Measurements from ENCODE around the gene PAK1IP1.
"Not testable (repeated sequence)": the region's sequence is repeated elsewhere in the genome, so short reads cannot be mapped to it uniquely, and the experiment has no call there.

PAK1IP1 gene

DNA sequence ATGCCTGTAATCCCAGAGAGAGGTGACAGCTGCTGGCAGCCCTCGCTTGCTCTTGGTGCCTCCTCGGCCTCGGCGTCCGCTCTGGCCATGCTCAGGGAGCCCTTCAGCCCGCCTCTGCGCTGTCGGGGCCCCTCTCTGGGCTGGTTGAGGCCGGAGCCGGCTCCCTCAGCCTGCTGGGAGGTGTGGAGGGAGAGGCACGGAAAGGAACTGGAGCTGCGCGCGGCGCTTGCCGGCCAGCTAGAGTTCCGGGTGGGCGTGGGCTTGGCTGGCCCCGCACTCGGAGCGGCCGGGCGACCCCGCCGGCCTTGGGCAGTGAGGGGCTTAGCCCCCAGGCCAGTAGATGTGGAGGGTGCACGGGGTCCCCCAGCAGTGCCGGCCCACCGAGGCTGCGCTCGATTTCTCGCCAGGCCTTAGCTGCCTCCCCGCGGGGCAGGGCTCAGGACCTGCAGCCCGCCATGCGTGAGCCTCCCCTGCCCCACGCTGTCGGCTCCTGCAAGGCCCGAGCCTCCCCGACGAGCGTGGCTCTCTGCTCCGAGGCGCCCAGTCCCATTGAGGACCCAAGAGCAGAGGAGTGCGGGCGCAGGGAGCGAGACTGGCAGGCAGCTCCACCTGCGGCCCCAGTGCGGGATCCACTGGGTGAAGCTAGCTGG, 34.9 kb upstream of the PAK1IP1 start:
- no peak for DNase-seq (ENCODE audit: low read depth in 1 of 2, low spot score in 1 of 2)
- H3K4me3 ChIP-seq (replicated peaks; ENCODE audit: insufficient read depth, low read length), result no peak overlapping the region
- no peak overlapping the region for H3K27ac ChIP-seq (replicated peaks)
- TF ChIP-seq, protein P1, sequence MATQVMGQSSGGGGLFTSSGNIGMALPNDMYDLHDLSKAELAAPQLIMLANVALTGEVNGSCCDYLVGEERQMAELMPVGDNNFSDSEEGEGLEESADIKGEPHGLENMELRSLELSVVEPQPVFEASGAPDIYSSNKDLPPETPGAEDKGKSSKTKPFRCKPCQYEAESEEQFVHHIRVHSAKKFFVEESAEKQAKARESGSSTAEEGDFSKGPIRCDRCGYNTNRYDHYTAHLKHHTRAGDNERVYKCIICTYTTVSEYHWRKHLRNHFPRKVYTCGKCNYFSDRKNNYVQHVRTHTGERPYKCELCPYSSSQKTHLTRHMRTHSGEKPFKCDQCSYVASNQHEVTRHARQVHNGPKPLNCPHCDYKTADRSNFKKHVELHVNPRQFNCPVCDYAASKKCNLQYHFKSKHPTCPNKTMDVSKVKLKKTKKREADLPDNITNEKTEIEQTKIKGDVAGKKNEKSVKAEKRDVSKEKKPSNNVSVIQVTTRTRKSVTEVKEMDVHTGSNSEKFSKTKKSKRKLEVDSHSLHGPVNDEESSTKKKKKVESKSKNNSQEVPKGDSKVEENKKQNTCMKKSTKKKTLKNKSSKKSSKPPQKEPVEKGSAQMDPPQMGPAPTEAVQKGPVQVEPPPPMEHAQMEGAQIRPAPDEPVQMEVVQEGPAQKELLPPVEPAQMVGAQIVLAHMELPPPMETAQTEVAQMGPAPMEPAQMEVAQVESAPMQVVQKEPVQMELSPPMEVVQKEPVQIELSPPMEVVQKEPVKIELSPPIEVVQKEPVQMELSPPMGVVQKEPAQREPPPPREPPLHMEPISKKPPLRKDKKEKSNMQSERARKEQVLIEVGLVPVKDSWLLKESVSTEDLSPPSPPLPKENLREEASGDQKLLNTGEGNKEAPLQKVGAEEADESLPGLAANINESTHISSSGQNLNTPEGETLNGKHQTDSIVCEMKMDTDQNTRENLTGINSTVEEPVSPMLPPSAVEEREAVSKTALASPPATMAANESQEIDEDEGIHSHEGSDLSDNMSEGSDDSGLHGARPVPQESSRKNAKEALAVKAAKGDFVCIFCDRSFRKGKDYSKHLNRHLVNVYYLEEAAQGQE (IDR thresholded peaks at IDR 0.05; ENCODE audit: insufficient replicate concordance, low read depth), result no peak
- TF ChIP-seq CTCF (IDR thresholded peaks at IDR 0.05; ENCODE audit: insufficient read depth, low read length) (no peak), POLR2AphosphoS5 (IDR thresholded peaks at IDR 0.05; ENCODE audit: low read depth) (no peak), GABPA (IDR thresholded peaks at IDR 0.05; ENCODE audit: low read depth) (no peak), SPI1 (IDR thresholded peaks at IDR 0.05; ENCODE audit: borderline replicate concordance, low read depth) (no peak)
- H3K27me3 ChIP-seq (ENCODE audit: insufficient read depth, poor library complexity, severe bottlenecking), result no peaks in the 10 kb centered on the region

DNA sequence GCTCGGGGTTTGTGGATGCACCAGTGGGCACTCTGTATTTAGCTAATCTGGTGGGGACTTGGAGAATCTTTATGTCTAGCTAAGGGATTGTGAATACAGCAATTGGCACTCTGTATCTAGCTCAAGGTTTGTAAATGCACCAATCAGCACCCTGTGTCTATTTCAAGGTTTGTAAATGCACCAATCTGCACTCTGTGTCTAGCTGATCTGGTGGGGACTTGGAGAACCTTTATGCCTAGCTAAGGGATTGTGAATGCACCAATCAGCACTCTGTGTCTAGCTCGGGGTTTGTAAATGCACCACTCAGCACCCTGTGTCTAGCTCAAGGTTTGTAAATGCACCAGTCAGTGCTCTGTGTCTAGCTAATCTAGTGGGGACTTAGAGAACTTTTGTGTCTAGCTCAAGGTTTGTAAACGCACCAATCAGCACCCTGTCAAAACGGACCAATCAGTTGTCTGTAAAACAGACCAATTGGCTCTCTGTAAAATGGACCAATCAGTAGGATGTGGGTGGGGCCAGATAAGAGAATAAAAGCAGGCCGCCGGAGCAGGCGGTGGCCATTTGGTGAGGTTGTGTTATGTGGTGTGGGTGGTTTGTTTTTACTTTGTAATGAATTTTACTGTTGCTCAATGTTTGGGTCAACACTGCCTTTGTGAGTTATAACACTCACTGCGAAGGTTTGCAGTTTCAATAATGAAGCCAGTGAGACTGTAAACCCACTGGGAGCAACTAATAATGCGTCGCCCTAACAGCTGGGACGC, 34.2 kb upstream of the PAK1IP1 start:
- not testable (repeated sequence) for H3K27ac ChIP-seq (replicated peaks); H3K4me3 ChIP-seq (replicated peaks; ENCODE audit: insufficient read depth, low read length); DNase-seq (ENCODE audit: low read depth in 1 of 2, low spot score in 1 of 2); H3K27me3 ChIP-seq (ENCODE audit: insufficient read depth, poor library complexity, severe bottlenecking)

- DNase-seq (ENCODE audit: low read depth in 1 of 2, low spot score in 1 of 2), result no peak
- Histone ChIP-seq H3K27me3 (ENCODE audit: insufficient read depth, poor library complexity, severe bottlenecking) (no peaks in the 10 kb centered on the region), H3K4me3 (replicated peaks; ENCODE audit: insufficient read depth, low read length) (no peak overlapping the region), H3K27ac (replicated peaks) (no peak overlapping the region)
- TF ChIP-seq CTCF (IDR thresholded peaks at IDR 0.05; ENCODE audit: insufficient read depth, low read length), result no peak
- TF ChIP-seq SPI1 (IDR thresholded peaks at IDR 0.05; ENCODE audit: borderline replicate concordance, low read depth), result no peak
- TF ChIP-seq, protein P1 (IDR thresholded peaks at IDR 0.05; ENCODE audit: insufficient replicate concordance, low read depth), result no peak
- TF ChIP-seq GABPA (IDR thresholded peaks at IDR 0.05; ENCODE audit: low read depth), result no peak
- no peak for TF ChIP-seq POLR2AphosphoS5 (IDR thresholded peaks at IDR 0.05; ENCODE audit: low read depth)
Observed at GRCh38 chr6:10662207-10662606, 32.6 kb upstream of the PAK1IP1 start.

DNA sequence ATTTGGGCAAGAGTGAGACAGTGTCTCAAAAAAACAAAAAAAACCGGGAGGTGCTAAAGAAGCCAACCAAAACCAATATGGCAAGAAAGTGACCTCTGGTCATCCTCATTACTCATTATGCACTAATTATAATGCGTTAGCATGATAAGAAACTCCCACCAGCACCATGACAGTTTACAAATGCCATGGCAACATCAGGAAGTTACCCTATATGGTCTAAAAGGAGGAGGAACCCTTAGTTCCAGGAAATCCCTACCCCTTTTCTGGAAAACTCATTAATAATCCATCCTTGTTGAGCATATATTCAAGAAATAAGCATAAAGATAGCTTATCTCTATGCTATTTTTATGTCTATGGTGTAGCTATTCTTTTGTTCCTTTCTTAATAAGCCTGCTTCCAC, 32.0 kb upstream of the PAK1IP1 start:
- Histone ChIP-seq H3K27me3 (ENCODE audit: insufficient read depth, poor library complexity, severe bottlenecking) (no peaks in the 10 kb centered on the region), H3K4me3 (replicated peaks; ENCODE audit: insufficient read depth, low read length) (no peak overlapping the region), H3K27ac (replicated peaks) (no peak overlapping the region)
- no peak for TF ChIP-seq POLR2AphosphoS5 (IDR thresholded peaks at IDR 0.05; ENCODE audit: low read depth)
- TF ChIP-seq GABPA (IDR thresholded peaks at IDR 0.05; ENCODE audit: low read depth), result no peak
- no peak for TF ChIP-seq SPI1 (IDR thresholded peaks at IDR 0.05; ENCODE audit: borderline replicate concordance, low read depth)
- no peak for TF ChIP-seq CTCF (IDR thresholded peaks at IDR 0.05; ENCODE audit: insufficient read depth, low read length)
- TF ChIP-seq, protein P1 (IDR thresholded peaks at IDR 0.05; ENCODE audit: insufficient replicate concordance, low read depth), result no peak
- no peak for DNase-seq (ENCODE audit: low read depth in 1 of 2, low spot score in 1 of 2)
